ENCODE results near the gene TMUB2.
A peak's percentile ranks its signal among the peaks of the same experiment; 100 is the strongest.
"Not testable (repeated sequence)": the region's sequence is repeated elsewhere in the genome, so short reads cannot be mapped to it uniquely, and the experiment has no call there.

Gene TMUB2

DNA sequence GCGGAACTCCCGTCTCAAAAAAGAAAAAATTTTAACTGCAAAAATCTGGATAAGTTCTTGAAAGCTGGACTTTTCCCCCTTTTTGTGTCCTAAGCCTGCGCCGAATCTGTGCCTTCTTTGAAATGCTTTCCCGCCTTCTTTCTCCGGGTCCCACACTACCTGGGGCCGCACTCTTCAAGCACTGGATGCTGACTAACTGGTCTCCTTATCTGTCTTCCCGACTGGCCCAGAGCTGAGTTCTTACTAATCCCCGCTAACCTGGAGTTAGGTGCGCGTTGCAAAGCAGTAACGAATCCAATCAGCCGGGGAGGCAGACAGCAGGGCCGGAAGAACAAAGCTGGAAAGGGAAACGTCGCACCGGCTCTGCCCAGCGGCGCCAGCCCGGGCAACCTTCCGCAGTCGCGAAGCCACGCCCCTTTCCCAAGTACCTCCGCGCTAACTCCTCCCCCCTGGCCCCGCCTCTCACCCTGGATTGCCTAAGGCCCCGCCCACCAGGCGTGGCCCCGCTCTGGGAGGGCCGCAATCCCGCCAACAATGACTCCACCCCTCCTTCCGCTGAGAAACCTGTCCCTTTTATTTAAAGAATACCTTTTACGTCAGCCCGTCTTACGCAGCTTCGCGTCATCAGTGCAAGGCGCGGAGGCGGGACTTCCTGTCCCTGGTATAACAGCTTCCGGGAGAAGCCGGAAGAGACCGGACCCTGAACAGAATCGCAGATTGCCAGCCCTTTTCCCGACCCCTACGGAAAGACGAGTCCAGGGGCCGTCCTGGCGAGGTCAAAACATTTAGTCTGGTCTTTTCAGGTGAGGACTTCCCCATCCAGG is at the start of gene TMUB2:
Gene TMUB2 (plus strand): TSS at position 666 of the 824 bp plus-strand sequence. CDS start 737 bp downstream, outside the sequence.
- DNase-seq = peak; percentile 99

DNA sequence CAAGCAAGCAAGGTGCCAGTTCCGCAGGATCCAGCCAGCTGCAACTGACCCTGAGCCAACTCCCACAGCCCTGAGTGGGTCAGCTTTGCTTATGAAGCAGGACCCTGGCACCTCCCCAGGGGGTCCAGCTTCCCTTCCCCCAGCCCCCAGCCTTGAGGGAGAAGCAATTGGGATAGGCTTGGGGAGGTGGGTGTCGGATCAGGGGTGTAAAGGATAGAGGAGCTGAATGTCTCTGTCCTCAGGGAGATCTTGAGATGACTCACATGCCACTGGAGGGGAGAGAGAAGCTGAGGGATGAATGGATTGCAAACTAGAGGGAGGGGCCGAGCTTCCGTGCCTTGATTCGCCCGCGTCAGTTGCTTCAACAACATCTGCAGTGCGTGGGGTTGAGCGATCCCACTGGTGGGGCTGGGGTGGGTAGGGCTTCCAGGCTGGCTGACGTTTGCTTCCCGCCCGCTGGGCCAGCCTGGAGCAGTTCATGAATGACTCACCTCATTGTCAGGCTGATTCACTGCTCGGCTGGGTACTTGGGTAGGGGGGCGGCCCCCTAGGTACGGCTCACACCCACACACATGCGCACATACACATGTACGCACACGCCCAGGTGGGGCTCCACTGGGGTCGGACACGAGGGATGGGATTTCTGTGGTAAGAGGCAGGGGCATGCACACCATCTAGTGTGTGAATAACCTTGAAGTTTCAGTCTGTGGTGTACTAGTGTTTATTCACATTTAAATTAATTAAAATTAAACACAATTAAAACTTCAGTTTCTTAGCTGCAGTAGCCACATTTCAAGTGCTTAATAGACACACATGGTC is 48.7 kb upstream of the TMUB2 start:
- DNase-seq = peak; percentile 100

DNA sequence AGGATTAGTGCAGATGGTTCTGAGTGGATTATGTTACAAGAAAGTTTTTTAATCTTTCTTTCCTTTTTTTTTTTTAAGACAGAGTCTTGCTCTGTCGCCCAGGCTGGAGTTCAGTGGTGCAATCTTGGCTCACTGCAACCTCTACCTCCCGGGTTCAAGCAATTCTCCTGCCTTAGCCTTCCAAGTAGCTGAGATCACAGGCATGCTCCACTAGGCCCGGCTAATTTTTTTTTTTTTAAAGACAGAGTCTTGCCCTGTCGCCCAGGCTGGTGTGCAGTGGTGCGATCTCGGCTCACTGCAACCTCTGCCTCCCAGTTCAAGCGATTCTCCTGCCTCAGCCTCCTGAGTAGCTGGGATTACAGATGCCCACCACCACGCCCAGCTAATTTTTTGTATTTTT is 42.9 kb upstream of the TMUB2 start:
- not testable (repeated sequence) for DNase-seq

DNA sequence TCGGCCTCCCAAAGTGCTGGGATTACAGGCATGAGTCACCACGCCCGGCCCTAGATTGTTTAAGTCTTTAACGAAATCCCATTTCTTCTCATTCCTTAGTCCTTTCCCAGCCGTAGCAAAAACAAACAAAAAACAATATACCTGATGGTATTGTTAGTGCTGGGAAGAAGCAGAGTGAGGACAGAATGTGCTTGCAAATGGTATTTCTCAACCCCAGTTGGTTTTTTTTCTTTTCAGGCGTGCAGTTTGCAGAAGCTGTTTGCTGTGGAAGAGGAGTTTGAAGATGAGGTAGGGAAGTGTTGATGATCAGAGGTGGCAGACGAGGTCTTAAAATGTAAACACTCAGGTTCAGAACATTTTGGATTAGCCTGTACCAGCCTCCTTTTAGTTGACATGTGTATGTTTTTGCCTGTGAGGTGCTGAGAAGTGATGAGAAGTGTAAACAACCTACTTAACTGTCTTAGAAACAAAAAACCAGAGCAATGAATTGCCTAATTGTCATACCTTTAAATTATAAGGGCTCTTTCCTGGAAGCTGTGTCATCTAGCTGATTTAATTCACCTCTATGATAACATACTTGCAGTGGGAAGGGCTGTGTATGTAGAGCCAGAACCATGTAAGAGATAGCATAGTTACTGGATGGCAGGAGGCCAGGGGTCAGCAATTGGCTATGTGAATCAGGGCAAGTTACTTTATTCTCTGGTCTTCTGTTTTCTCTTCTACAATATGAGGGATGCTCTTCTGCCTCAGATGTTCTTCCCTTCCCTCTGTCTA is 41.6 kb upstream of the TMUB2 start:
- DNase-seq = no peak

- DNase-seq = no peak
Measured at GRCh38 chr17:44146375-44147346, 40.1 kb upstream of the TMUB2 start.

GRCh38 chr17:44147812-44148211 is 39.0 kb upstream of the TMUB2 start:
- no peak for DNase-seq

GRCh38 chr17:44149066-44149465 is 37.7 kb upstream of the TMUB2 start:
- DNase-seq = not testable (repeated sequence)

DNA sequence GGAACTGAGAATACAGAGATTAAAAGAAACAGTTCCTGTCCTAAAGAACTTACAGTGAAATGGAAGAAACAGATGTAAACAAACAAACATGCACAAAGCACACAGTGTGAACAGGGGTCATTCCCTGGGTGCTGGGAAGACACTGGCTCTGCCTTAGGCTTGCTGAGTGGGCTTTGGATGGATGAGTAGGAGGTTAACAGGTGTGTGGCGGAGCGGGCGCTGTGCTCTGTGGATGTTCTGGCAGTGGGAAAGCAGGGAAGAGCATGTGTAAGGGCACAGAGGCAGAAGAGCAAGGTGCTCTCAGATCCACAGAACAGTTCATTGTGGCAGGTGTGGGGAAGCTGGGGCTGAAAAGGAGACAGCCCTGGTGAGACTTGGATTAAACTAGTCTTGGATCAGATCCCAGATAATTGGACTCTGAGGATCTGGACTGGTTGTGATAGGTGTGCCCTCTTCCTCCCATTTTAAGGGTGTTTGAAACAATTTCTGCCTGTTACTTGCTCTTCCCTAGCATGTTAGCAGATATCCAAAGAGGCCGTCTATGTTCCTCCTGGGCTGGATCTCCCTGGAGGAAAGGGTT is 36.9 kb upstream of the TMUB2 start:
- no peak for DNase-seq

DNA sequence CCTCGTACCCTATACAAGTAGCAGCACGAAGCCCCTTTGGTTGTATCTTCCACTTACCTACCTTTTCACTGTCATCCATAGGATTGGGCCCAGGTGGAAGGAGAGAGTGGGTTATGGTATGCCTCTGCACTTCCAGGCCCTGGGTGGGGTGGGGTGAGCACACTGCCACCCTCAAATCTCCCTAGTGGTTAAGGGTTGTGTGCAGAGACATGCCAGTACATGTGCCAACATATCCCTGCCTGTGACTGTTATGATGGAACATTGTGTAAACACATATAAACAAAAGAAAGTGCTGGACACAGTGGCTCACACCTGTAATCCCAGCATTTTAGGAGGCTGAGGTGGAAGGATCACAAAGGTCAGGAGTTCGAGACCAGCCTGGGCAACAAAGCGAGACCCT is 33.9 kb upstream of the TMUB2 start:
- DNase-seq = no peak

- DNase-seq = no peak
Measured at GRCh38 chr17:44155488-44155887, 31.3 kb upstream of the TMUB2 start.

GRCh38 chr17:44159519-44160210 is 27.1 kb upstream of the TMUB2 start:
- DNase-seq = peak; percentile 34

DNA sequence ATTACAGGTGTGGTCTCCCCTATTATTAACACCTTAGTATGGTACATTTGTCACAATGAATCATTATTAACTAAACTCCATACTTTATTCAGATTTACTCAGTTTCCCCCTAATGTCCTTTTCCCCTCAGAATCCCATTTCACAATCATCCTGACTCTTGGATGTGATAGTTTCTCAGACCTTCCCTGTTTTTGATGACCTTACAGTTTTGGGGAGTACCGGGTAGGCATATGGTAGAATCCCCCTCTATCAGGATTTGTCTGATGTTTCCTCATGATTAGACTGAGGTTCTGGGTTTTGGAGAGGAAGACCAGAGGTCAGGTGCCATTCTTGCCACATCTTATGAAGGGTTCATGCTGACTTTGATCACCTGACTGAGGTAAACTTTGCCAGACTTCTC is 22.3 kb upstream of the TMUB2 start:
- no peak for DNase-seq

DNA sequence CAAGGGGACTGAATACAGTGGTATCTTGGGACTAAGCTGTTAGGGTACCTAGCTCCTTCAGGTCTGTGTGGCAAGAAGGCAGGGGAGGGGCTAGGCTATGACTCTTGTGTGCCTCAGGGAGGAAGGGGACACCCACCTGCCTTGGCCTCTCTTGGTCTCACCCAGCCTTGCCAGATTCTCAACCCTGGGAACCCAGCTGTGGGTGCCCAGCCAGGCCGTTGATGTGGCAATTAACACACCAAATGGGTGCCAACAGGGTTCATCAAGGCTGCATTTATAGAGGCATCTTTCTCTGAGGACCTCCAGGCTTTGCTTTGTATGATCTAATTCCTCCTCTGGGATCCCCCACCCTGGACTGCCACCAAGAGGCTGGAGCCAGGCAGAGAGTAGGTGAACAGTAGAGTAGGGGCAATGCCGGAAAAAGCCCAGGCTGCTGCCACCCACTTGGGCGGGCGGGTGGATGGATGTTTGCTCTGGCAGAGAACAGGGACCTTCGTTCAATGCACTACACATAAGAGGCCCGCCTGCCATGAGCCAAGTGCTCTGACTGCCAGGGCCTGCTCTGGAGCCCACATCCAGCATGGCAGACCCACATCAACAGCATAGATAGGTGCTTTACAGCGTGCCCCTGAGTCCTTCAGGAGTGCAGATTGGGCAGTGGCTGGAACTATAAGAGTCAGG is 19.5 kb upstream of the TMUB2 start:
- no peak for DNase-seq

- no peak for DNase-seq
Measured at GRCh38 chr17:44170135-44170498, 16.7 kb upstream of the TMUB2 start.

- DNase-seq = peak; percentile 24
Measured at GRCh38 chr17:44170499-44171201, 16.1 kb upstream of the TMUB2 start, which contains the start of gene ASB16. TSS of gene ASB16 (plus strand) at chr17:44170704. CDS start at chr17:44170790, 86 bp downstream.

GRCh38 chr17:44171931-44172455 is 14.8 kb upstream of the TMUB2 start:
- DNase-seq = no peak

DNA sequence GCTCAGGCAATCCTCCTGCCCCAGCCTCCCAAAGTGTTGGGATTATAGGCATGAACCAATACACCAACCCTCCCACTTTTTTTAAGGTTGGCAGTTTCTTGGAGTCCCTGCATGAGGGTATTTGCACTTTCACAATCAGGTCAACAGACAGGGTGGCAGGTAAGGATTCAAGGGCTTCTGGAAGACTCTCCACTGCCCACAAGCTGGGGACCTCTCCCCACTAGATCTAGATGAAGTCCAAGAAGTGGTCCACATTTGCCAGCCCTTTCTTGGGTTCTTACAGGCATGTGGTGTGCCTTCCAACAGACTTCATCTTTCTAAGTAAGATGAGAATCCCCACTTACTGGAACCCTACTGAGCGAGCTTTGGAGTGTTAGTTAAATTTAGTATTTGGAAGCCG is 12.3 kb upstream of the TMUB2 start:
- no peak for DNase-seq

- no peak for DNase-seq
Measured at GRCh38 chr17:44176257-44176656, 10.5 kb upstream of the TMUB2 start.
